Activated CD4-positive, alpha-beta T cell treated with anti-CD3 and anti-CD28 coated beads, Interleukin-2, amount 10 ng/mL, durations not matched to agents 24 days and 14 days (primary cell): ENCODE measurements around the gene PRR16. TPM values are rescaled to one million over a fixed set of nuclear protein-coding genes. Genes with fewer than 3 reads are reported as not detected.

Experiments used
- DNase-seq: peaks from one replicate; pipeline ENCODE4 v3.0.0; 2022
- H3K27ac Mint-ChIP-seq: one replicate; pipeline ENCODE4 v1.8.0; 2022; ENCODE audit warnings: mild to moderate bottlenecking, mixed read lengths
- H3K27me3 Mint-ChIP-seq: one replicate; pipeline ENCODE4 v1.8.0; 2022; ENCODE audit warnings: mixed read lengths
- H3K36me3 Mint-ChIP-seq: one replicate; pipeline ENCODE4 v1.8.0; 2022; ENCODE audit warnings: low read depth, mild to moderate bottlenecking, mixed read lengths
- H3K4me1 Mint-ChIP-seq: one replicate; pipeline ENCODE4 v1.8.0; 2021; ENCODE audit warnings: mixed read lengths
- H3K4me3 Mint-ChIP-seq: one replicate; pipeline ENCODE4 v1.8.0; 2022; ENCODE audit warnings: mild to moderate bottlenecking, moderate library complexity, mixed read lengths
- H3K9me3 Mint-ChIP-seq: one replicate; pipeline ENCODE4 v1.8.0; 2021; ENCODE audit warnings: mixed read lengths
- intact Hi-C: fragments of 100-400 bp; cut with micrococcal nuclease; formaldehyde crosslinking; loops from one replicate; pipeline ENCODE4 v1.15.1; 2023
- total RNA-seq: library from RNA; stranded (reverse); gene quantifications from 2 replicates; pipeline ENCODE4 v1.2.3, GENCODE V29; 2022

Gene PRR16
- total RNA-seq, 1 donor from 2014 or later: not detected

GRCh38 chr5:120631611-120632010, 167.5 kb downstream of the PRR16 start:
- no peak for DNase-seq
- Mint-ChIP-seq H3K4me3 (no peak overlapping the region), H3K4me1 (no peaks in the 10 kb centered on the region), H3K27ac (no peak overlapping the region), H3K9me3 (peaks cover 3% of the 10 kb centered on the region), H3K36me3 (no peaks in the 10 kb centered on the region), H3K27me3 (no peaks in the 10 kb centered on the region)
- intact Hi-C loops: no loop called here

DNA sequence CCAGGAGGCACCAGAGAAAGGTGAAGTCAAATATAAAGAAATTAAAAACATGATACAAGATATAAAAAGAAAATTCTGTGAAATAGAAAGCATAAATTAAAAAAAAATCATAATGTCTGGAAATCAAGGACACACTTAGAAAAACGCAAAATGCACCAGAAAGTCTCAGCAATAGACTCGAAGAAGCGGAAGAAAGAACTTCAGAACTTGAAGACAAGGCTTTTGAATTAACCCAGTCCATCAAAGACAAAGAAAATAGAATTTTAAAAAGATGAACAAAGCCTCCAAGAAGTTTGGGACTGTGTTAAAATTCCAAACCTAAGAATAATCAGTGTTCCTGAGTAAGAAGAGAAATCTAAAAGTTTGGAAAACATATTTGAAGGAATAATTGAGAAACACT, 168.3 kb downstream of the PRR16 start:
- Mint-ChIP-seq H3K36me3 (no peaks in the 10 kb centered on the region), H3K4me3 (no peak overlapping the region), H3K27ac (no peak overlapping the region), H3K27me3 (no peaks in the 10 kb centered on the region), H3K9me3 (peaks cover 3% of the 10 kb centered on the region), H3K4me1 (no peaks in the 10 kb centered on the region)
- DNase-seq: no peak
- intact Hi-C loops: no loop called here

DNA sequence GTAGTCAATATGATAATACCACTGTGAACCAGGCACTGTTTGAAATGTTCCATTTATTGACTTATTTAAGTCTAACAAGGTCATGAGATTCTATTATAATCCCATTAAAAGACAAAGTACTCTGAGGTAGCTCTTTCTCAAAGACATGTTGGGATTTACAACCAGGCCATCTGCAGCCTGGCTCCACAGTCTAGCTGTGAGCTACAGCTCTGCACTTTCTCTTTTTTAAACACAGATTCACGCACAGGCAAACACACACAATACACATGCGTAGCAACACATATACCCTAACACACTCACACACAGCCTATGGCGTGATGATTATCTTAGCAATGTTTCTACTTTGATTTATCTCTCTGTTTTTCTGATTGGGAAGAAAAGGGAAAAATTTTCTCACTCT, 174.3 kb downstream of the PRR16 start:
- no peaks in the 10 kb centered on the region for H3K27me3 Mint-ChIP-seq
- no peaks in the 10 kb centered on the region for H3K9me3 Mint-ChIP-seq
- H3K4me3 Mint-ChIP-seq: no peak overlapping the region
- DNase-seq: no peak
- no peaks in the 10 kb centered on the region for H3K36me3 Mint-ChIP-seq
- H3K27ac Mint-ChIP-seq: no peak overlapping the region
- intact Hi-C loops: no loop called here
- H3K4me1 Mint-ChIP-seq: no peaks in the 10 kb centered on the region

DNA sequence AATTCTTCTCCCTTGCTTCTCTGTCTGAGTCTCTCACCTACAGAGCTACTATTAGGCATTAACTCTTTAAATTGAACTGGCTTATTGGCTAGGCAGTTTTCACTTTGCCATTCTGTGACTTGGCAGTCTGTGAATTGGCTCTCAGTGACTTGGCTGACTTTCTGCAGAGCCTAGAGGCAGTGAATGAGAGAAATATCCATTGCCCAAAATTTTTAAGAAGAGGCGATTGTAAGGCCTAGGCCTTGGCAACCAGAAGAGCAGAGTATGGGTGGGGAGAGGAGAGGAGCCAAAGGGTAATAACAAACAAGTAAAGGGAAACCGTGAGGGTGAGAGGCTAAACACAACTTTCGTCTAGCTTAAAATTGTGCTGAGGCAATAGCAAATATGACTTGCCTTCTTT, 176.7 kb downstream of the PRR16 start:
- Mint-ChIP-seq H3K9me3 (no peaks in the 10 kb centered on the region), H3K36me3 (no peaks in the 10 kb centered on the region), H3K4me3 (no peak overlapping the region), H3K4me1 (no peaks in the 10 kb centered on the region), H3K27ac (no peak overlapping the region), H3K27me3 (no peaks in the 10 kb centered on the region)
- DNase-seq: no peak
- intact Hi-C loops: no loop called here

- no peak for DNase-seq
- Mint-ChIP-seq H3K9me3 (no peaks in the 10 kb centered on the region), H3K27me3 (no peaks in the 10 kb centered on the region), H3K4me1 (no peaks in the 10 kb centered on the region), H3K27ac (no peak overlapping the region), H3K36me3 (no peaks in the 10 kb centered on the region), H3K4me3 (no peak overlapping the region)
- intact Hi-C loops: no loop called here
Measured at GRCh38 chr5:120644516-120644915, 180.4 kb downstream of the PRR16 start.

- intact Hi-C loops: no loop called here
- Mint-ChIP-seq H3K4me1 (no peaks in the 10 kb centered on the region), H3K4me3 (no peak overlapping the region), H3K36me3 (no peaks in the 10 kb centered on the region), H3K27ac (no peak overlapping the region), H3K9me3 (no peaks in the 10 kb centered on the region), H3K27me3 (no peaks in the 10 kb centered on the region)
- no peak for DNase-seq
Measured at GRCh38 chr5:120655828-120656435, 191.8 kb downstream of the PRR16 start.

- Mint-ChIP-seq H3K27ac (no peak overlapping the region), H3K4me1 (no peaks in the 10 kb centered on the region), H3K9me3 (no peaks in the 10 kb centered on the region), H3K4me3 (no peak overlapping the region), H3K27me3 (no peaks in the 10 kb centered on the region), H3K36me3 (no peaks in the 10 kb centered on the region)
- intact Hi-C loops: no loop called here
- DNase-seq: no peak
Measured at GRCh38 chr5:120657104-120657503, 193.0 kb downstream of the PRR16 start.

- no peak overlapping the region for H3K4me3 Mint-ChIP-seq
- no peak overlapping the region for H3K27ac Mint-ChIP-seq
- H3K27me3 Mint-ChIP-seq: no peaks in the 10 kb centered on the region
- no peak for DNase-seq
- intact Hi-C loops: no loop called here
- no peaks in the 10 kb centered on the region for H3K9me3 Mint-ChIP-seq
- no peaks in the 10 kb centered on the region for H3K4me1 Mint-ChIP-seq
- H3K36me3 Mint-ChIP-seq: no peaks in the 10 kb centered on the region
Measured at GRCh38 chr5:120677481-120677880, 213.4 kb downstream of the PRR16 start.

DNA sequence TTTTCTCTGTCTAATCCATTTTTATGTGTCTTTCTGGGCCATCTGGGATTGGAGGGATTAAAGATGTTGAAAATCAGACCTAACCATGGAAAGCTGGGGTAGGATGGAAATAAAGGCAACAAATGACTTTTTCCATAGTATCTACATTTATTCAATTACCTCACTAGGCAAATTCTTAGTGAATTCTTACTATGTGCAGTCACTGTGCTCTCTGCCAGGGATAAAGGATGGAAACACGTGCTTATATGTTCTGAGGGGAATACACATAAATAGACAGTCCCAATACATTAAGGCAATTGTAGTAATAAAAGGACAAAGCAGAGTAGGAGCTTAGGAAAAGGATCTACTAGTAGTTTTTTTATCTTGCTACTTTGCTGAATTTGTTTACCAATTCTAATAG, 214.2 kb downstream of the PRR16 start:
- no peaks in the 10 kb centered on the region for H3K36me3 Mint-ChIP-seq
- no peak overlapping the region for H3K27ac Mint-ChIP-seq
- no peak overlapping the region for H3K4me3 Mint-ChIP-seq
- DNase-seq: no peak
- no peaks in the 10 kb centered on the region for H3K27me3 Mint-ChIP-seq
- H3K9me3 Mint-ChIP-seq: no peaks in the 10 kb centered on the region
- intact Hi-C loops: no loop called here
- no peaks in the 10 kb centered on the region for H3K4me1 Mint-ChIP-seq

DNA sequence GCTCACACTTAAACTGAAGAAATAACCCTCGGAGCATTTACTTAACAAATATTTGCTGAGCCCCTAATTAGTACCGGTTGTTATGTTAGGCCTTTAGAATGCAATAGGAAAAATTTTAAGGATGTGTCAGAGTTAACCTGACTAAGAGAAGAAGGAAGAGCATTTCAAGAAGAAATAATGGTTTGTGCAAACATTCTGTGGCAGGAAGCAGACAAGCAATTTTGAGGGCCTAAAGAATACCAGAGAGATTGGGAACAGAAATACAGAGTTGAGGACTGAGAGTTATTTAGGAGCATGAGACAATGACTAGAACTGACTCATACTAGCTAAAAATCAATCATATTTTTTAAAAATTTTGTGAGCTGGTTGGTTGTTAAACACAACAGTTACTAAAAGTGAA, 218.8 kb downstream of the PRR16 start:
- Mint-ChIP-seq H3K4me3 (no peak overlapping the region), H3K27ac (no peak overlapping the region), H3K36me3 (no peaks in the 10 kb centered on the region), H3K27me3 (no peaks in the 10 kb centered on the region), H3K9me3 (no peaks in the 10 kb centered on the region), H3K4me1 (no peaks in the 10 kb centered on the region)
- no peak for DNase-seq
- intact Hi-C loops: no loop called here

GRCh38 chr5:120683580-120683979, 219.5 kb downstream of the PRR16 start:
- no peak for DNase-seq
- no peaks in the 10 kb centered on the region for H3K4me1 Mint-ChIP-seq
- H3K27me3 Mint-ChIP-seq: no peaks in the 10 kb centered on the region
- no peak overlapping the region for H3K27ac Mint-ChIP-seq
- no peaks in the 10 kb centered on the region for H3K9me3 Mint-ChIP-seq
- H3K36me3 Mint-ChIP-seq: no peaks in the 10 kb centered on the region
- no peak overlapping the region for H3K4me3 Mint-ChIP-seq
- intact Hi-C loops: no loop called here

DNA sequence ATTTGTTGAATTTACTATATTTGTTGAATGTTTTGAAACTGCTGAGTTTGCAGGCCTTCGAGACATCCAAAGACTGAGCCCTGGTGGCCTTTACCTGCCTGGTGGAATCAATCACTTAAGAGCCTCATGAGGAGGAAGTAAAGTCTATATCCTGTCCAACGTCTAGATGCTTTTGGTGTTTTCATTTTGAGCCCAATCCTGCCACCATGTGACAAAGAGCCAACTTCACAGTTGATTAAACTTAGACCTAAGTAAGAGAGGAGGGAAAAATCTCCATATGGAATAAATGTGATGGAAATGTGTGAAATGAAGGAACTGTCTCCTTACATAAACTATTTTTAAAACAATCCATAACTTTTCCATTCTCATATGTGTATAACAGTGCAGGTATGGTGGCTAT, 220.1 kb downstream of the PRR16 start:
- H3K4me1 Mint-ChIP-seq: no peaks in the 10 kb centered on the region

GRCh38 chr5:120684749-120685415, 220.8 kb downstream of the PRR16 start:
- H3K4me1 Mint-ChIP-seq: no peaks in the 10 kb centered on the region
- no peak overlapping the region for H3K27ac Mint-ChIP-seq
- H3K36me3 Mint-ChIP-seq: no peaks in the 10 kb centered on the region
- intact Hi-C loops: no loop called here
- H3K9me3 Mint-ChIP-seq: no peaks in the 10 kb centered on the region
- H3K27me3 Mint-ChIP-seq: no peaks in the 10 kb centered on the region
- no peak for DNase-seq
- no peak overlapping the region for H3K4me3 Mint-ChIP-seq

More for the DNA sequence above, 220.1 kb downstream of the PRR16 start:
- no peak overlapping the region for H3K4me3 Mint-ChIP-seq
- H3K9me3 Mint-ChIP-seq: no peaks in the 10 kb centered on the region
- no peak overlapping the region for H3K27ac Mint-ChIP-seq
- no peaks in the 10 kb centered on the region for H3K27me3 Mint-ChIP-seq
- intact Hi-C loops: no loop called here
- no peak for DNase-seq
- H3K36me3 Mint-ChIP-seq: no peaks in the 10 kb centered on the region

- no peaks in the 10 kb centered on the region for H3K4me1 Mint-ChIP-seq
- H3K36me3 Mint-ChIP-seq: no peaks in the 10 kb centered on the region
- no peak overlapping the region for H3K27ac Mint-ChIP-seq
- no peaks in the 10 kb centered on the region for H3K27me3 Mint-ChIP-seq
- DNase-seq: no peak
- H3K4me3 Mint-ChIP-seq: no peak overlapping the region
- no peaks in the 10 kb centered on the region for H3K9me3 Mint-ChIP-seq
- intact Hi-C loops: no loop called here
Measured at GRCh38 chr5:120690621-120691407, 226.7 kb downstream of the PRR16 start.
